Adrenal gland (tissue), 5 donors: Measurements from ENCODE around the gene CMC1.

ENCODE experiments used
- CTCF ChIP-seq, 6 experiments: fragments of 450-650 bp in 4 of 6; fragments of 200-600 bp in 2 of 6; sonication (generic) in 1 of 6; IDR thresholded peaks; 1 replicate in 5 of 6; 2 replicates in 1 of 6; pipeline versions ENCODE4 v1.5.1 to v1.8.0; 2016 to 2021; ENCODE audit warnings: antibody characterized with exemption in 6 of 6, mild to moderate bottlenecking in 2 of 6, moderate library complexity in 1 of 6
- POLR2A ChIP-seq, 2 donors: fragments of 450-650 bp; IDR thresholded peaks; one replicate each; pipeline ENCODE4 v1.6.1; 2017; ENCODE audit warnings: antibody characterized with exemption in 2 of 2, mild to moderate bottlenecking in 2 of 2, moderate library complexity in 1 of 2
- donor health status: DM: no; HTN: no; CAD: no.

- no peak for TF ChIP-seq CTCF (IDR thresholded peaks at IDR 0.05)
- no peak for TF ChIP-seq POLR2A (IDR thresholded peaks at IDR 0.05)
Measured at GRCh38 chr3:28343144-28343543, 101.7 kb downstream of the CMC1 start.
